Endothelial cell of umbilical vein (primary cell): ENCODE results near the gene CSH2. TPM values are rescaled to one million over a fixed set of nuclear protein-coding genes. Genes with fewer than 3 reads are reported as not detected.

Experiments
- BruUV-seq: library from RNA; stranded (reverse); fragments of 400-500 nt; replicated peaks from 2 replicates; lab custom pipeline; 2021; lab: Mats Ljungman, UMichigan
- CTCF ChIA-PET: fragments of 300-600, 350-600 bp; sonication (Branson Sonifier 250); formaldehyde crosslinking; loops from one replicate; lab custom pipeline; 2021; ENCODE audit warnings: antibody characterized with exemption, inconsistent platforms; lab: Charles Lee
- POLR2A ChIA-PET: fragments of 300-600, 350-600 bp; sonication (Branson Sonifier 250); formaldehyde crosslinking; loops from one replicate; lab custom pipeline; 2021; ENCODE audit warnings: antibody characterized with exemption, inconsistent platforms; lab: Charles Lee
- DNase-seq: peaks from one replicate; pipeline ENCODE4 v3.0.0-alpha.2; 2011; ENCODE audit warnings: low read depth, low spot score
- FAIRE-seq: peaks from 2 replicates; lab custom pipeline; 2011; peaks lifted over from hg19 to GRCh38; lab: Jason Lieb, UNC
- H2AFZ ChIP-seq: 2 replicates; pipeline ENCODE4 v1.6.0; 2012; ENCODE audit warnings: low read depth, low read length, control low read depth, inconsistent platforms
- H3K27ac ChIP-seq: 2 replicates; pipeline ENCODE4 v1.5.1; 2011; ENCODE audit warnings: low read depth, mild to moderate bottlenecking, control low read depth, low read length, moderate library complexity; ENCODE audit not compliant: insufficient read depth
- H3K27me3 ChIP-seq, 2 experiments: 2 replicates each; pipeline versions ENCODE4 v1.6.0 to v1.6.1; 2011; ENCODE audit warnings: low read length in 2 of 2, mixed read lengths in 1 of 2; ENCODE audit not compliant: control insufficient read depth in 2 of 2, insufficient read depth in 2 of 2
- H3K36me3 ChIP-seq, 2 experiments: 2 replicates in 1 of 2; 3 replicates in 1 of 2; pipeline ENCODE4 v1.5.1; 2011; ENCODE audit warnings: low read length in 2 of 2, mild to moderate bottlenecking in 1 of 2, moderate library complexity in 1 of 2; ENCODE audit not compliant: control insufficient read depth in 2 of 2, insufficient read depth in 2 of 2; ENCODE audit errors: extremely low read depth in 1 of 2
- H3K4me1 ChIP-seq: 3 replicates; pipeline ENCODE4 v1.5.1; 2011; ENCODE audit warnings: mild to moderate bottlenecking, low read length; ENCODE audit not compliant: control insufficient read depth, insufficient read depth; ENCODE audit errors: extremely low read depth
- H3K4me2 ChIP-seq: 2 replicates; pipeline ENCODE4 v1.6.1; 2011; ENCODE audit warnings: low read length, control low read depth, mixed read lengths; ENCODE audit not compliant: insufficient read depth
- H3K4me3 ChIP-seq, 3 experiments: fragments of 200-600 bp in 1 of 3; sonication (generic), shearing (Covaris generic) in 1 of 3; replicated peaks in 1 of 3; 2 replicates each; pipeline ENCODE4 v1.5.1; 2011 to 2016; ENCODE audit warnings: control low read depth in 3 of 3, low read length in 3 of 3, mild to moderate bottlenecking in 2 of 3, inconsistent platforms in 1 of 3, low read depth in 1 of 3, moderate library complexity in 1 of 3; ENCODE audit not compliant: insufficient read depth in 1 of 3
- H3K79me2 ChIP-seq: 2 replicates; pipeline ENCODE4 v1.6.0; 2012; ENCODE audit warnings: low read length, inconsistent platforms; ENCODE audit not compliant: control insufficient read depth, insufficient read depth
- H3K9ac ChIP-seq: replicated peaks from 2 replicates; pipeline ENCODE3; 2011; ENCODE audit warnings: low read length, control low read depth; ENCODE audit not compliant: insufficient read depth; ENCODE audit errors: extremely low read depth
- H3K9me1 ChIP-seq: replicated peaks from 3 replicates; pipeline ENCODE4 v1.6.0; 2011; ENCODE audit warnings: mild to moderate bottlenecking, low read length; ENCODE audit not compliant: control insufficient read depth, insufficient read depth; ENCODE audit errors: extremely low read depth
- H3K9me3 ChIP-seq: replicated peaks from 2 replicates; pipeline ENCODE4 v1.5.1; 2012; ENCODE audit warnings: low read length, inconsistent platforms; ENCODE audit not compliant: control insufficient read depth, insufficient read depth
- H4K20me1 ChIP-seq: replicated peaks from 2 replicates; pipeline ENCODE3; 2011; ENCODE audit warnings: mild to moderate bottlenecking, low read length; ENCODE audit not compliant: control insufficient read depth, insufficient read depth; ENCODE audit errors: extremely low read depth
- CTCF ChIP-seq, 2 donors: IDR thresholded peaks; 1 replicate in 1 of 2; 2 replicates in 1 of 2; pipeline ENCODE4 v1.5.1; 2011; ENCODE audit warnings: low read length in 2 of 2, mild to moderate bottlenecking in 2 of 2, moderate library complexity in 2 of 2, control low read depth in 1 of 2, inconsistent platforms in 1 of 2, low read depth in 1 of 2; ENCODE audit not compliant: insufficient read depth in 1 of 2; ENCODE audit errors: extremely low read depth in 1 of 2
- EZH2 ChIP-seq: IDR thresholded peaks from 2 replicates; pipeline ENCODE4 v1.6.1; 2012; ENCODE audit warnings: borderline replicate concordance, low read depth, mild to moderate bottlenecking, moderate library complexity, low read length, inconsistent platforms; ENCODE audit not compliant: severe bottlenecking
- FOS ChIP-seq: IDR thresholded peaks from 2 replicates; pipeline ENCODE4 v1.6.1; 2011; ENCODE audit warnings: mild to moderate bottlenecking, low read length, moderate library complexity, borderline replicate concordance; ENCODE audit not compliant: insufficient read depth
- GATA2 ChIP-seq: IDR thresholded peaks from 2 replicates; pipeline ENCODE4 v1.7.0; 2011; ENCODE audit warnings: low read depth, mild to moderate bottlenecking, moderate library complexity, mixed read lengths, low read length; ENCODE audit not compliant: insufficient read length, insufficient read depth
- JUN ChIP-seq: IDR thresholded peaks from 2 replicates; pipeline ENCODE4 v1.6.1; 2011; ENCODE audit warnings: borderline replicate concordance, low read depth; ENCODE audit not compliant: insufficient read length, insufficient read depth
- MAX ChIP-seq: IDR thresholded peaks from 2 replicates; pipeline ENCODE4 v1.6.1; 2011; ENCODE audit not compliant: insufficient read depth, insufficient read length
- MYC ChIP-seq: IDR thresholded peaks from one replicate; pipeline ENCODE4 v1.6.1; 2011; ENCODE audit warnings: mild to moderate bottlenecking, low read depth, low read length
- POLR2A ChIP-seq: IDR thresholded peaks from 2 replicates; pipeline ENCODE4 v1.6.1; 2012; ENCODE audit warnings: low read depth, mild to moderate bottlenecking, control low read depth, low read length
- POLR2AphosphoS5 ChIP-seq: IDR thresholded peaks from 2 replicates; pipeline ENCODE4 v1.6.1; 2012; ENCODE audit warnings: low read depth, mild to moderate bottlenecking, control low read depth, low read length, moderate library complexity; ENCODE audit not compliant: insufficient read depth
- dilution Hi-C: fragments of 300-500 bp; cut with MboI; formaldehyde crosslinking; loops from one replicate; pipeline ENCODE4 v1.15.0; 2019; ENCODE audit warnings: low sequenced_read_pairs; ENCODE audit not compliant: extremely low pct_ligation_motif_present
- intact Hi-C: fragments of 100-400 bp; cut with micrococcal nuclease; formaldehyde crosslinking; loops from one replicate; pipeline ENCODE4 v1.10.0; 2022
- polyA plus RNA-seq, 4 experiments: library from polyadenylated mRNA; depleted of rRNA in 3 of 4; stranded (reverse) in 3 of 4; unstranded in 1 of 4; fragments of >200 nt; gene quantifications; 2 replicates each; pipeline versions ENCODE4 v1.2.1 to v1.2.3, GENCODE V29; 2011 to 2012; ENCODE audit warnings: missing spikeins in 1 of 4
- total RNA-seq: library from RNA; stranded (reverse); gene quantifications from 2 replicates; pipeline ENCODE4 v1.2.3, GENCODE V29; 2021

Gene CSH2
- total and polyA plus RNA-seq, 2 donors (not counting 3 experiments of a cell fraction or from before 2014, with no cell fraction given) = not detected

DNA sequence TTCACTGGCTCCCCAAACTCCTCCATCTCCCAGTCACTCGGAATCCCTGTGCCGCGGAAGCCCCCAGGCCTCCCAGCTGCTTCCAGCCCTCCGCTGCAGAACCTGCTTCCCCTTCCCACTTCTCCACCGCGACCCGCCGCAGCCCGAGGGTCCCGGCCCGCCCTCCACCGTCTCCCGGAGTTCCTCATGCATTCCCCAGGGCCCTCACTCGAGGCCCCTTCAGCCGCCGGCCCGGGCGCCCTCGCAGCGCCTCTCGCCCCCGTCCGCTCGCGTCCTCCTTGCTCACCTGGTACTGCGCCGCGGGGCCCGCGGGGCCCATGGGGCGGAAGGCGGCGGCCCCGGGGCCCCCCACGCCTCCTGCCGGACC lies 31.3 kb downstream of the CSH2 start:
- no peaks in the 10 kb centered on the region for H3K9me3 ChIP-seq
- DNase-seq (peak; percentile 44), FAIRE-seq (no peak)
- peak overlapping the region; percentile 38 for H3K27ac ChIP-seq
- no peaks in the 10 kb centered on the region for H3K9me1 ChIP-seq
- ChIA-PET POLR2A (no interaction called here), CTCF (interaction anchor here (0.6 to 1.1 kb wide), 5 partner anchors 9 to 24 kb away, joined by 3 to 4 read pairs (median 3); no protein-coding TSS in a partner anchor)
- no TSS peak for BruUV-seq
- H3K79me2 ChIP-seq = peaks cover 43% of the 10 kb centered on the region
- no peak for TF ChIP-seq EZH2
- TF ChIP-seq FOS = no peak
- no peak for TF ChIP-seq CTCF (IDR thresholded peaks at IDR 0.05; ENCODE audit: extremely low read depth in 1 of 2, insufficient read depth in 1 of 2, low read depth in 1 of 2, low read length in 2 of 2)
- TF ChIP-seq JUN = no peak
- TF ChIP-seq POLR2AphosphoS5 = no peak
- no peak for TF ChIP-seq MYC
- no peak for TF ChIP-seq POLR2A
- TF ChIP-seq MAX = no peak
- TF ChIP-seq GATA2 = no peak
- H3K4me2 ChIP-seq = peak overlapping the region; percentile 84
- dilution Hi-C loops = no loop called here
- H2AFZ ChIP-seq = peak overlapping the region; percentile 70
- peak overlapping the region; percentile 56 to 86 (median 77) for H3K4me3 ChIP-seq
- intact Hi-C loops = no loop called here
- peaks cover 24% of the 10 kb centered on the region for H3K4me1 ChIP-seq
- H4K20me1 ChIP-seq = no peaks in the 10 kb centered on the region
- H3K9ac ChIP-seq = peak overlapping the region; percentile 75
- H3K36me3 ChIP-seq = no peaks in the 10 kb centered on the region
- no peaks in the 10 kb centered on the region for H3K27me3 ChIP-seq
